DND-41 (cell line): ENCODE results near the gene IDUA.

Experiments
- CTCF ChIP-seq: IDR thresholded peaks from 2 replicates; pipeline ENCODE4 v1.5.1; 2012; ENCODE audit warnings: borderline replicate concordance, low read length, moderate library complexity, mild to moderate bottlenecking; ENCODE audit not compliant: poor library complexity, severe bottlenecking; ENCODE audit errors: extremely low read depth
- EZH2 ChIP-seq: IDR thresholded peaks from 3 replicates; pipeline ENCODE4 v1.6.1; 2012; ENCODE audit warnings: borderline replicate concordance, low read depth, mild to moderate bottlenecking, moderate library complexity, low read length, inconsistent platforms; ENCODE audit not compliant: severe bottlenecking

DNA sequence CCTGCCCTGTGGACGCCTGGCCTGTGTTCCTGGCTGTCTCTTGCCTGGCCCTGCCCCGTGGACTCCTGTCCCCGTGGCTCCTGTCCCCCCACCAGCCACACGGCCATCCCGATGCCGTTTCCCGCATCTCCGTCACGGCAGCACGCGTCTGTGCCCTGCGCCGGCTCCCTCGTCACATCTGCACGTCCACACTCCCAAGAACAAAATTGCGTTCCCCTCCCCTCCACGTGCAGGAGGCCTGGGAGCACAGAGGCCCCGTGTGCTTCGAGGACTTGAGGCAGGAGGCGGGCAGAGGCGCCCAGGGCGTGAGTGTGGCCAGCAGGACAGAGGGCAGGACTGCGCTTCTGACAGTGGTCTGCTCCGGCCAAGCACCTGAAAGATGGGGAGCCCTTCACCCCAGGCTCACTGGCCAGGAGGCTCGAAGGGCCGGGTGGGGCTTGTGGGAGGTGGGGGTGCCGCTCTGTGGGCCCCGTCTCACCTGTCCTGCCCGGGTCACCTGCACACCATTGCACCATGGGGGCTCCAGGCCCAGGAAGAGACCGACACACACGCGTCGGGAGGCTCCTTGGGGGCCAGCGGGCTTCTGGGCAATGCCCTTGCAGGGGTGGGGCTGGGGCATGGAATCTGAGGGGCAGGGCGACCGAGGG, 41.9 kb downstream of the IDUA start:
- TF ChIP-seq CTCF (no peak), EZH2 (no peak)
